Measurements from ENCODE around the gene ANO4. TPM values are rescaled to one million over a fixed set of nuclear protein-coding genes. Genes with fewer than 3 reads are reported as not detected.

Gene ANO4
- total RNA-seq, 1 experiment from 2014 or later, result 5.7 TPM

GRCh38 chr12:100982511-100983183, 188.1 kb downstream of the ANO4 start:
- no peak overlapping the region for H4K5ac ChIP-seq (ENCODE audit: insufficient read length, low read depth, low read length)
- no peak overlapping the region for H2BK20ac ChIP-seq (ENCODE audit: low read depth, low read length, poor library complexity, severe bottlenecking)
- peaks cover 9% of the 10 kb centered on the region; the same call in 1 of the 2 replicates for H3K4me1 ChIP-seq (ENCODE audit: insufficient read depth, low read length)
- H3K23me2 ChIP-seq (ENCODE audit: insufficient read length, low read depth, low read length, poor library complexity, severe bottlenecking), result no peaks in the 10 kb centered on the region
- no peak overlapping the region for H3K18ac ChIP-seq (ENCODE audit: insufficient read length, low read depth, low read length)
- no peak overlapping the region for H2AK5ac ChIP-seq (ENCODE audit: insufficient read length, low read length)
- H3K14ac ChIP-seq (ENCODE audit: insufficient read depth, low read length), result no peak overlapping the region
- H3K9me3 Mint-ChIP-seq, result peaks cover 0 to 5% of the 10 kb centered on the region in 2 experiments; a peak in 2 of 5 replicates
- H3K27ac ChIP-seq (ENCODE audit: insufficient read length, low read depth, low read length), result no peak overlapping the region
- H4K91ac ChIP-seq (ENCODE audit: insufficient read length, low read depth, low read length), result no peak overlapping the region
- no peak overlapping the region for H2BK120ac ChIP-seq (ENCODE audit: low read depth, low read length, poor library complexity, severe bottlenecking)
- no peak for DNase-seq
- no peak overlapping the region for H3K56ac ChIP-seq (ENCODE audit: insufficient read length, low read depth, low read length)
- H3K9me3 ChIP-seq (ENCODE audit: control insufficient read depth, low read depth, low read length), result no peaks in the 10 kb centered on the region
- H3K4me1 Mint-ChIP-seq, result peaks cover 24 to 26% of the 10 kb centered on the region in 2 experiments
- H4K20me1 ChIP-seq (ENCODE audit: control insufficient read depth, insufficient read depth, insufficient read length), result no peaks in the 10 kb centered on the region
- H3K27me3 Mint-ChIP-seq (ENCODE audit: low read depth), result no peaks in the 10 kb centered on the region
- H3K9ac ChIP-seq (ENCODE audit: extremely low read depth, insufficient read length, low read length), result no peak overlapping the region
- H3K4ac ChIP-seq (ENCODE audit: low read depth, low read length), result no peak overlapping the region
- no peaks in the 10 kb centered on the region for H3K27me3 ChIP-seq (ENCODE audit: insufficient read depth, low read length)
- H2AFZ ChIP-seq (ENCODE audit: low read length), result no peak overlapping the region
- H3K4me3 Mint-ChIP-seq, result no peak overlapping the region
- H3K23ac ChIP-seq (ENCODE audit: insufficient read length, low read depth, low read length), result no peak overlapping the region
- peaks cover 0 to 8% (median 1%) of the 10 kb centered on the region in 3 experiments; a peak in 3 of 7 replicates for H3K36me3 Mint-ChIP-seq (ENCODE audit: insufficient read depth in 1 of 3, low read depth in 3 of 3)
- H2BK5ac ChIP-seq (ENCODE audit: insufficient read length, low read length), result no peak overlapping the region
- no peaks in the 10 kb centered on the region for H3K79me2 ChIP-seq (ENCODE audit: insufficient read depth, low read length)
- no peak overlapping the region for H4K8ac ChIP-seq (replicated peaks; ENCODE audit: insufficient read length, low read depth, low read length)
- H2BK15ac ChIP-seq (ENCODE audit: low read depth, low read length), result no peak overlapping the region
- H3T11ph ChIP-seq (ENCODE audit: low read length), result no peak overlapping the region
- no peak overlapping the region for H3K4me2 ChIP-seq (ENCODE audit: insufficient read depth, insufficient read length, low read length)
- TF ChIP-seq CTCF (conservative IDR thresholded peaks at IDR 0.05), result no peak
- no peaks in the 10 kb centered on the region for H3K79me1 ChIP-seq (ENCODE audit: insufficient read depth, low read depth, low read length, poor library complexity, severe bottlenecking)
- no peak overlapping the region for H3K27ac Mint-ChIP-seq
- WGBS (ENCODE audit: extremely low coverage, insufficient read length, low lambda C conversion rate), result no CpG with 5 or more reads among the region's 2 CpGs
- H2BK12ac ChIP-seq (ENCODE audit: insufficient read length, low read depth, low read length), result no peak overlapping the region
